ENCODE measurements around the gene SLC12A1.

- TF ChIP-seq CTCF (IDR thresholded peaks at IDR 0.05; ENCODE audit: low read depth, low read length, poor library complexity, severe bottlenecking) (no peak), EZH2phosphoT487 (IDR thresholded peaks at IDR 0.05; ENCODE audit: borderline replicate concordance, low read length) (no peak)
These were observed 24.4 kb downstream of the SLC12A1 start for GRCh38 chr15:48230498-48230897.

Data from DOHH2 (cell line).